GM12874 (cell line): Measurements from ENCODE around the gene ANO4.

Experiments
- CTCF ChIP-seq: IDR thresholded peaks from 2 replicates; pipeline ENCODE4 v1.5.1; 2011; ENCODE audit warnings: low read depth, mild to moderate bottlenecking, control low read depth, low read length, moderate library complexity; ENCODE audit not compliant: insufficient read depth

Gene ANO4

GRCh38 chr12:100970894-100971293 is 176.3 kb downstream of the ANO4 start:
- TF ChIP-seq CTCF, result no peak

DNA sequence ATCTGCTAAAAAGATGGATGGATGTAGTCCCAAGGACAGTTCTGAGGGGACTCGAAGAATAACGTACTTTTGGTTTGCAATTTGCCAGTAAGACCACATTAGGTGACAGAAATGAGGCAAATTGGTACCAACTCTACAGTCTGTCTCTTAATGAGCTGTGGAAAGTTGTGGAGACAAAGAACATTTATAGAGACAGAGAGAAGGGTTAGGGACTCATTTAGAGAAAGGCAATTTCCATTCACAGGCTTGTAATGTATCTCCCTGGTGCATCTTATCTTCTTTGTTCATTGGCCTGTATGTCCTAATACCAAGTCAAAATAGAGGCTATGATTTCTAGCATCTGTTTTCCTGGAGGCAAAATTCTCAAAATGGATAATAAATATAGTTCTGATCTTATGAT is 177.5 kb downstream of the ANO4 start:
- no peak for TF ChIP-seq CTCF

DNA sequence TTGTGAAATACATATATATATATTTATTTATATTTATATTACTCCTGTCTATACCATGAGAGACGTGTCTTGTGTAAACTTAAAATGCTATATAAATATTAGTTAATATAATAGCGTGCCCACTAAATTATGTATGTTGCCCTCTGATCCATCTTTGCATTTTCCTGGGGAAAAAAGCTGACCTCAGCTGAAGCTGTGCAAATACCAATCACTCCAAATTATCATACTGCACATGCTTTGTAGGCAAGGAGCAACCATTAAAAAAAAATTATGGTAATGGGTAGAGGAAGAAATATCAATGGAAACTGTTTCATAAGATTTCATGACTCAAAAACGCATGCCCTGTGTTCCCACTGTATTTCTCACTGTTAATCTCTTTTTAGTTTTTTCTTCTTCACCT is 179.8 kb downstream of the ANO4 start:
- no peak for TF ChIP-seq CTCF

- no peak for TF ChIP-seq CTCF
These were observed 180.2 kb downstream of the ANO4 start for GRCh38 chr12:100974747-100975146.

DNA sequence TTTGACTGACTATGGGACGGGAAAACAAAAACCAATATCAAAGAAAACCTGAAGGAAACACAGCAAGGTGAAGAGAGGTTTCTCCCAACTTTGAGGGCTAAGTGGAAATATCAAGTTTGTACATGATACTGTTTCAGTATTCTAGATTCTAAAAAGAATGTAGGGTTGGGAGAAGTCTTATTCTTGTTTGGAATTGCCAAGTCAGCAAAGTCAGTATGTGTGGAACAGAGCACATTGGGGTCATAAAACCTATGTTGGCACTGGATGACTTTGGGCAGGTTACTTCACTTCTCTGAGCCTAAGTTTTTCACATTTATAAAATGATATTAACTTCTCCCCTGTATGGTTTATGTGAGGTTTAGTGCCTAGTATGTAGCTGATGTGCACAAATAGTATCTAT is 182.2 kb downstream of the ANO4 start:
- no peak for TF ChIP-seq CTCF

GRCh38 chr12:100980856-100981255 is 186.3 kb downstream of the ANO4 start:
- no peak for TF ChIP-seq CTCF

GRCh38 chr12:100982511-100983183 is 188.1 kb downstream of the ANO4 start:
- no peak for TF ChIP-seq CTCF
